Gastroesophageal sphincter (tissue), 4 donors: Measurements from ENCODE around the gene TUBA1B. TPM values are rescaled to one million over a fixed set of nuclear protein-coding genes. Genes with fewer than 3 reads are reported as not detected.

Experiments
- ATAC-seq: fragments of 150-250 bp; one replicate; pipeline ENCODE4 v1.9.1; 2016; ENCODE audit warnings: mild to moderate bottlenecking, moderate library complexity
- H3K27ac ChIP-seq, 4 donors: fragments of 200-600 bp; sonication (generic) in 3 of 4; 1 replicate in 3 of 4; 2 replicates in 1 of 4; pipeline ENCODE4 v1.5.1; 2016 to 2019
- H3K27me3 ChIP-seq: fragments of 200-600 bp; sonication (generic); one replicate; pipeline ENCODE4 v1.5.1; 2019
- H3K36me3 ChIP-seq, 2 donors: fragments of 200-600 bp; sonication (generic); one replicate each; pipeline ENCODE4 v1.5.1; 2019; ENCODE audit warnings: control low read depth in 1 of 2
- H3K4me1 ChIP-seq, 3 donors: fragments of 200-600 bp; sonication (generic); 1 replicate in 2 of 3; 2 replicates in 1 of 3; pipeline ENCODE4 v1.5.1; 2016 to 2019; ENCODE audit warnings: control low read depth in 2 of 3
- H3K4me3 ChIP-seq, 2 donors: fragments of 200-600 bp; sonication (generic); one replicate each; pipeline ENCODE4 v1.5.1; 2019; ENCODE audit warnings: mild to moderate bottlenecking in 1 of 2, moderate library complexity in 1 of 2
- H3K9me3 ChIP-seq, 3 donors: fragments of 200-600 bp; sonication (generic); one replicate each; pipeline ENCODE4 v1.5.1; 2017 to 2019; ENCODE audit warnings: control low read depth in 2 of 3
- EP300 ChIP-seq: sonication (generic); formaldehyde crosslinking; IDR thresholded peaks from one replicate; pipeline ENCODE4 v1.6.1; 2017; ENCODE audit warnings: antibody characterized with exemption, mild to moderate bottlenecking
- POLR2A ChIP-seq, 2 donors: fragments of 450-650 bp; IDR thresholded peaks; one replicate each; pipeline ENCODE4 v1.6.1; 2017; ENCODE audit warnings: antibody characterized with exemption in 2 of 2, mild to moderate bottlenecking in 2 of 2, moderate library complexity in 1 of 2
- POLR2AphosphoS5 ChIP-seq: sonication (generic); formaldehyde crosslinking; IDR thresholded peaks from one replicate; pipeline ENCODE4 v1.6.1; 2017; ENCODE audit warnings: antibody characterized with exemption
- WGBS, 2 donors: methylation state at CpG; one replicate each; pipeline ENCODE4 v1.1.5; 2018; ENCODE audit warnings: low coverage in 1 of 2; 5-methylcytosine and 5-hydroxymethylcytosine counted together
- total RNA-seq, 4 donors: library from RNA; depleted of rRNA; stranded (reverse); fragments of >200 nt; gene quantifications; one replicate each; pipeline ENCODE4 v1.1.0, GENCODE V29; 2016
- TF ChIP-seq, protein P1 (sequence below), 4 experiments: fragments of 200-600 bp in 2 of 4; fragments of 450-650 bp in 2 of 4; sonication (generic) in 1 of 4; IDR thresholded peaks; one replicate each; pipeline ENCODE4 v1.5.1; 2017 to 2019; ENCODE audit warnings: antibody characterized with exemption in 4 of 4, mild to moderate bottlenecking in 2 of 4, moderate library complexity in 2 of 4

The TUBA1B gene
- total RNA-seq, 4 donors from 2014 or later = 568 to 1,050 (median 731) TPM

- H3K4me1 ChIP-seq = no peaks in the 10 kb centered on the region
- no peaks in the 10 kb centered on the region for H3K27me3 ChIP-seq
- H3K4me3 ChIP-seq = no peak overlapping the region
- no peaks in the 10 kb centered on the region for H3K9me3 ChIP-seq
- ATAC-seq = no peak
- 92 to 100% methylated on average over 1 to 2 of the region's 2 CpGs for WGBS, 2 donors
- H3K27ac ChIP-seq = no peak overlapping the region
- H3K36me3 ChIP-seq = no peaks in the 10 kb centered on the region
- TF ChIP-seq EP300 = no peak
- TF ChIP-seq, protein P1, sequence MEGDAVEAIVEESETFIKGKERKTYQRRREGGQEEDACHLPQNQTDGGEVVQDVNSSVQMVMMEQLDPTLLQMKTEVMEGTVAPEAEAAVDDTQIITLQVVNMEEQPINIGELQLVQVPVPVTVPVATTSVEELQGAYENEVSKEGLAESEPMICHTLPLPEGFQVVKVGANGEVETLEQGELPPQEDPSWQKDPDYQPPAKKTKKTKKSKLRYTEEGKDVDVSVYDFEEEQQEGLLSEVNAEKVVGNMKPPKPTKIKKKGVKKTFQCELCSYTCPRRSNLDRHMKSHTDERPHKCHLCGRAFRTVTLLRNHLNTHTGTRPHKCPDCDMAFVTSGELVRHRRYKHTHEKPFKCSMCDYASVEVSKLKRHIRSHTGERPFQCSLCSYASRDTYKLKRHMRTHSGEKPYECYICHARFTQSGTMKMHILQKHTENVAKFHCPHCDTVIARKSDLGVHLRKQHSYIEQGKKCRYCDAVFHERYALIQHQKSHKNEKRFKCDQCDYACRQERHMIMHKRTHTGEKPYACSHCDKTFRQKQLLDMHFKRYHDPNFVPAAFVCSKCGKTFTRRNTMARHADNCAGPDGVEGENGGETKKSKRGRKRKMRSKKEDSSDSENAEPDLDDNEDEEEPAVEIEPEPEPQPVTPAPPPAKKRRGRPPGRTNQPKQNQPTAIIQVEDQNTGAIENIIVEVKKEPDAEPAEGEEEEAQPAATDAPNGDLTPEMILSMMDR (IDR thresholded peaks at IDR 0.05) = no peak
- no peak for TF ChIP-seq POLR2A (IDR thresholded peaks at IDR 0.05)
- no peak for TF ChIP-seq POLR2AphosphoS5
Measured at GRCh38 chr12:49160399-49160798, 29.2 kb upstream of the TUBA1B start.

DNA sequence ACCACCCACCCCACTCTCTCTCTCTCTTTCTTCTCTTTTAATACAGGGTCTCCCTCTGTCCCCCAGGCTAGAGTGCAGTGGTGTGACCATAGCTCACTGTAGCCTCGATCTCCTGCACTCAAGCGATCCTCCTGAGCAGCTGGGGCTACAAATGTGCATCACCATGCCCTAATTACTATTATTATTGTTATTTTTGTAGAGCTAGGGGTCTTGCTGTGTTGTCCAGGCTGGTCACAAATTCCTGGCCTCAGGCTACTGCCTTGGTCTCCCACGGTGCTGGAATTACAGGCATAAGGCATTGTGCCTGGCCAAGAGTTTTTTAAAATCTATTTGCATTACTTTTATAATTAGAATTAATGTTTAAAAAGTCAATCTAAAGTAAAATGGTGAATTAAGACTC is 23.0 kb upstream of the TUBA1B start:
- Histone ChIP-seq H3K4me3 (no peak overlapping the region), H3K4me1 (no peaks in the 10 kb centered on the region), H3K27me3 (no peaks in the 10 kb centered on the region), H3K36me3 (peaks cover 0 to 3% of the 10 kb centered on the region in 2 donors), H3K27ac (no peak overlapping the region), H3K9me3 (no peaks in the 10 kb centered on the region)
- no peak for ATAC-seq
- 61 to 70% methylated on average over 2 of the region's 3 CpGs for WGBS, 2 donors
- TF ChIP-seq, protein P1 (IDR thresholded peaks at IDR 0.05) = no peak
- TF ChIP-seq POLR2AphosphoS5 = no peak
- no peak for TF ChIP-seq EP300
- TF ChIP-seq POLR2A (IDR thresholded peaks at IDR 0.05) = no peak

- Histone ChIP-seq H3K4me1 (no peaks in the 10 kb centered on the region), H3K27ac (no peak overlapping the region), H3K4me3 (no peak overlapping the region), H3K9me3 (no peaks in the 10 kb centered on the region), H3K27me3 (no peaks in the 10 kb centered on the region), H3K36me3 (peaks cover 0 to 3% of the 10 kb centered on the region in 2 donors)
- no peak for ATAC-seq
- WGBS, 2 donors = 95% methylated on average over 2 of the region's 2 CpGs; no CpG with 5 or more reads in 1 of the 2 donors
- TF ChIP-seq, protein P1 (IDR thresholded peaks at IDR 0.05) = no peak
- no peak for TF ChIP-seq POLR2A (IDR thresholded peaks at IDR 0.05)
- no peak for TF ChIP-seq EP300
- no peak for TF ChIP-seq POLR2AphosphoS5
Measured at GRCh38 chr12:49147384-49147783, 16.2 kb upstream of the TUBA1B start.

DNA sequence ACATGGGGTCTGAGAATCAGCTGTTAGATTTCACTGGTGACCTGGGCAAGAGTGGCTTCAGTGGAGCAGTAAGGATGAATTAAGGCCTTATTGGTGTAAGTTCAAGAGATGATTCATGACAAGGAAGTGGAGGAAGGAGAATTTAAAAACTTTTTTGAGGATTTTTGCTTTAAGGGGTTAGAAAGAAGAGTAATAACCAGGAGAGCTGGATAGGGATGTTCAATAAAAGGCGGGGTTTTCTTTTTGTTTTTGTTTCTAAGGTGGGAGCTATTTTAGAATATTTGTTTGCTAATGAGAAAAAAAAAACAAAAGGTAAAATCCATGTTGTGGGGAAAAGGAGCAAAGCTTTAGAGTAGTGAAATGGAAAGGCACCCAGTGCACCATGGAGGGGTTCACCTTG is 15.2 kb upstream of the TUBA1B start:
- whole genome bisulfite sequencing, 2 donors = 86 to 94% methylated on average over 1 of the region's 1 CpG
- Histone ChIP-seq H3K27ac (no peak overlapping the region), H3K4me1 (no peaks in the 10 kb centered on the region), H3K27me3 (no peaks in the 10 kb centered on the region), H3K4me3 (no peak overlapping the region), H3K36me3 (peaks cover 0 to 10% of the 10 kb centered on the region in 2 donors), H3K9me3 (no peaks in the 10 kb centered on the region)
- no peak for ATAC-seq
- TF ChIP-seq POLR2AphosphoS5 = no peak
- TF ChIP-seq POLR2A (IDR thresholded peaks at IDR 0.05) = no peak
- no peak for TF ChIP-seq EP300
- TF ChIP-seq, protein P1 (IDR thresholded peaks at IDR 0.05) = no peak

- Histone ChIP-seq H3K27ac (no peak overlapping the region), H3K27me3 (no peaks in the 10 kb centered on the region), H3K9me3 (no peaks in the 10 kb centered on the region), H3K4me1 (no peaks in the 10 kb centered on the region), H3K36me3 (peaks cover 0 to 8% of the 10 kb centered on the region in 2 donors), H3K4me3 (no peak overlapping the region)
- 70 to 92% methylated on average over 2 of the region's 2 CpGs for WGBS, 2 donors
- TF ChIP-seq, protein P1 (IDR thresholded peaks at IDR 0.05) = no peak
- TF ChIP-seq EP300 (no peak), POLR2A (IDR thresholded peaks at IDR 0.05) (no peak), POLR2AphosphoS5 (no peak)
- ATAC-seq = no peak
Measured at GRCh38 chr12:49144384-49144783, 13.2 kb upstream of the TUBA1B start.
